GM19438 (cell line): ENCODE results near the gene ZSCAN20.
A peak's percentile ranks its signal among the peaks of the same experiment; 100 is the strongest.

Experiments
- ATAC-seq: cut with Tn5 transposase; IDR thresholded peaks from one replicate; pipeline ENCODE4 v1.9.1; 2021; ENCODE audit warnings: low read depth; ENCODE audit not compliant: unreplicated experiment

ZSCAN20 gene

DNA sequence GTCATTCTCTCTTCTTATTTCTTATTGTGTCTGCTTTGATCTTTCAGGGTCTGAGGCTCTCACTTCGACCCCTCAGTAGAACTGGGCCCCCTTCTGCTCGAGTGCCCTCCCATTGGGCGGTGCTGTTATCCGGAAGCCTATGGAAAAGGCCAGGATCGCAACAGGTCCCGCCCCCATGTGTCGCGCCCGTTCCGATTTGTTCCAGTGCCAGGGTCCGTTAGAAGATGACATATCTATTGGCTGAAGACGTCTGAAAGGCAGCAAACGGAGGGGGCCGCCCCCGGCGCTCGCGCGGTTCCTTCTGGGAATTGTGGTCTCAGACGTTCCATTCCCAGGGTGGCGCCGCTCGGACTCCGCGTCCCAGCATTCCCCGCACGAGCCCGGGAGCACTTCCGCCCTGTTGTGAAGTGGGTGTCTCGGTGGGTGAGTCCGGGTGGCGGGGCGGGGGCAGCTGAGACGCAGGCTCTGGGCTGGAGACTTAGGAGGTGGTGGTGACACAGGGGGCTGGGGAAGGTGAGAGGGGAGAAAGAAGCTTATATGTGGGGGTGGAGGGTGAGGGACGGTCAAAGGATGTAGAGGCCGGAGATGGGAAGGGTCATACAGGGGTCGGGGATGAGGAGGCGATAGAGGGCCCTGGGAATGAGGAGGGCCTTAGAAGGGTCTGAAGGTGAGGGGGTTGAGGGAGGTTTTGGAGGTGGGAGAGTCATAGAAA is at the start of gene ZSCAN20:
Gene ZSCAN20, plus strand, starts transcription at position 377 of the 712 bp plus-strand sequence. CDS start 6,644 bp downstream, outside the sequence.
- peak; percentile 90 for ATAC-seq

DNA sequence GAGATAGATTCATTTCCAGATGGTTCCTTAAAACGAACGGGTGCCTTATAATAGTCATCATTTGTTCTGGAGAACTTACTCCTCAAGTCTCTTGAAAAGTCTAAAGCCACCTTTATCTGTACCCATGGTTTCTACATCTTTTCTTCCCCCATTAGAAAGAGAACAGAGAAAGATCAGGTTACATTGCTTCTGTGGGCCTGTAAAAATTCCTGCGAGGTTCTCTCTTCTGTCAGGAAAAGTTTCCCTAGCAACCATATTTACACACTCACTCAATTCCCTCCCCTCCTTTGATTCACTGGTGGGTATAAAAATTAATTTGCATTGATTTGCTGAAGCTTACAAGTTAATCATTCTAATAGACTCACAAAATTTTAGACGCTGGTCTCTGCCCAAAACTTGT is 48.2 kb upstream of the ZSCAN20 start:
- ATAC-seq, result no peak

DNA sequence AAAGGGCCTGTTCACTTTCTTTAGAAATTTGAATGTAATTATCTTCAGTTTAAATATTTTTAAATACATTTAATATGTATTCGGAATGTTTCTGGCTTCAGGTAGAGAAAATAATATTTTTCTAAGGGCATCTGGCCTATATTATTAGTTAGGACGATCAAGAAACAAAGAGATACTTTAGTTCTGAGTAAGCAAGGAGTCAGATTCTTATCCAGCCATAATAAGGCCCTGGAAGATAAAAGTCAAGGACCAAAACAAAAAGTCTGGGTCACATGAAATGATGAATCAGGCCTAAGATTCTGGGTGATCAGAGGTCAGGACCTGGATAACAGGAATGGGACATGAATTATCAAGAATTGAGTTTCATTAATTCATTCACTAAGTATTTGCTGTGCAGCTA is 47.8 kb upstream of the ZSCAN20 start:
- no peak for ATAC-seq

DNA sequence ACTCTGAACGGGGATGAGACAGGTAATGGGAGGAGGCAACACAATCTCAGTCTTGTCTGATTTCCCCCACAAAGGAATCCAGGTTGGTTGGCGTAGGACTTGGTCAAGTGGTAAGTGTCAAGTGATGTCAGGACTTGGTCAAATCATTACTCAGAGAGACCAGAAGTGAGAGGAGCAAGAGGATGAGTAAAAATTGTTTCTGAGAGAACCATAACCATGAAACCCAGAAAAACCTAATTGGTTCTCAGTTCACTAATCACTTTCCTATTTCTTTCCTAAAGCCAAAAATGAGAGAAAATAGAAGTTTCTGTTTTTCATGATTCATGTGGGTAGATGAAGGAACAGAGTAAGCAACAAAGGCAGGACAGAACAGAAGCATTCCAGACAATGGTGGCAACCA is 46.5 kb upstream of the ZSCAN20 start:
- ATAC-seq, result no peak

DNA sequence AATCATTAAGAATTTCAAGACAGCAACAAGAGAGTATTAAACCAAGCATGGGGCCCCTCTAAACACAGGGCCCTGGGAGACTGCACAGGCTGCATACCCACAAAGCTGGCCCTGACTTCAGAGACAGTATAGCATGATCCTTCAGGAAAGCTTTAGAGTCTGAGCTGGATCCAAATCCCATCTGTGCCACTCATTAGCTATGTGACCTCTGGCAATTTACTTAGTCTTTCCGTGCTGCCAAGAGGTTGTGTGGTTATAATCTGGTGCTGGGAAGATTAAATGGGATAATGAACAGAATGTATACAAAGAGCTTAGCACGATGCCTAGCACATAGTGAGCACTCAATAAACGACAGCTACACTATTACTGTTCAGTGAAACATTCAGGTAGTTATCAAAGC is 45.5 kb upstream of the ZSCAN20 start:
- ATAC-seq, result no peak

DNA sequence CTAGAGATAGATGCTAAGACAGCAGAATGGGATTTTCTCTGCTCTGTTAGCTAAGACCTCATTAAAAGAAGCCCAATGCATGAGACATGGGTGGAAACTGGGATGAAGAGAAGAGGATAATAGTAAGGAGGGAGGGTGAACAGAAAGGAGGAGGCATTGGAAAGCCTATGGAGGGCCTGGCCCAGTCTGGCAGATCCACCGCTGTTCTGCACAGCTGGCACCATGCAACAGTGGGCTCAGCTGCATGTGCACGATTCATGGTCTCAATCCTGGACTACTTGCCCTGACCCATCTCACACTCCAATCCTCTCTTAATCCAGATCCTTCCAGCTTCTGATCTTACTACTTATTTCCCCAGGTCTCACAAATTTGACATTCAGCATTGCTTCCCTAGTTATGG is 43.8 kb upstream of the ZSCAN20 start:
- no peak for ATAC-seq

DNA sequence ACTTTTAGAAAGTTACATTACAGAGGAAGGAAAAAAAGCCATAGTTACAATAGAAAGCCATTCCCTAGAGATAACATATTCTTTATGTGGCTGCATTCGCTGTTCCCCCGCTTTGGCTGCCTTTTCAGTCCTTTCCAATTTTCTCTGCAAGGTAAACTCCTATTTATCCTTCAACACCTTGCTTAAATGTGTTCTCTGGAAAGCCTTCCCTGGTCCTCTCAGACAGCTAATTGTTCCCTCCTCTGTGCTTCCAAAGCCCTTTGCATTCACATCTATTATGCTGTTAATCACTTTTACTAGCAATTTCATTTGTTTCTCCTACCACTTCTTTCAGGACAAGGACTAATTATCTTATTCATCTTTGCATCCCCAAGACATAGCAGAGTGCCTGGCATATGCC is 43.1 kb upstream of the ZSCAN20 start:
- ATAC-seq, result no peak

DNA sequence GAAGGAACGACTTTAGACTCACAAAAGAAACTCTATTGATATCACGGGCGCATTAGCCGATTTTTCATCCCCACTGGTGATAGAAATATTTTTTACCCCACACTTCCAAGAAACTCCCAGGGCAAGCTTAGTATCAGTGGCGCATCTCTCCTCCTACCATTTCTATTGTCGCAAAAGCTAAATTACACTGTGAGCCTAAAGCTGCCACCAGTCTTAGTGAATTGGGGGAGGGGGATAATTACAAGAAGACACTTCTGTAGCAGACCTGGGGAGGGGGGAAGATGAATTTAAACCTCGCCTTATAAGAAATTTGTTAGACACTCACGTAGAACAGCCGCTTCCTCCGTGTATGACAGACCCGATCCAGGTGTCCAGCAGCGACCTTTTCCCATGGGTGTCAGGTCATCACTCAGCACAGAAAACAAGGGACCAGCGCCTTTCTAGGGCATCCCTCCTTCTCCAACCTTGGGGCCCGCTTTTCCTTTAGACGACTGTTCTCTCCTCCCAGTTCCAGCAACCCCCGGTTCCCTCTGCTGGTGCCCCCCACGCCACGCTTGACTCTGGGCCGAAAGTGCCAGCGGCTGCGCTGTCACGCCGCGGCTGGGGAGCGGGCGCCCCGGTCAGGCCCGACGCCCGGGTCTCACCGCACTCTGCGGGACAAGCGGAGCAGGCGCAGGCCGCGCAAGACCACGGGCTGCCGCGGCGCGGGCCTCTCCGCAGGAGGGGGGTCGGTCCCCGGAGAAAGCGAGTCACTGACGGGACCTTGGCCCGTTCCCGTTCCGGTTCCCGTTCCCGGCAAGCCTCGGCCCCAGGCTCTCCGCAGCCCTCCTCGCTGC is 42.4 kb upstream of the ZSCAN20 start:
- ATAC-seq, result no peak

DNA sequence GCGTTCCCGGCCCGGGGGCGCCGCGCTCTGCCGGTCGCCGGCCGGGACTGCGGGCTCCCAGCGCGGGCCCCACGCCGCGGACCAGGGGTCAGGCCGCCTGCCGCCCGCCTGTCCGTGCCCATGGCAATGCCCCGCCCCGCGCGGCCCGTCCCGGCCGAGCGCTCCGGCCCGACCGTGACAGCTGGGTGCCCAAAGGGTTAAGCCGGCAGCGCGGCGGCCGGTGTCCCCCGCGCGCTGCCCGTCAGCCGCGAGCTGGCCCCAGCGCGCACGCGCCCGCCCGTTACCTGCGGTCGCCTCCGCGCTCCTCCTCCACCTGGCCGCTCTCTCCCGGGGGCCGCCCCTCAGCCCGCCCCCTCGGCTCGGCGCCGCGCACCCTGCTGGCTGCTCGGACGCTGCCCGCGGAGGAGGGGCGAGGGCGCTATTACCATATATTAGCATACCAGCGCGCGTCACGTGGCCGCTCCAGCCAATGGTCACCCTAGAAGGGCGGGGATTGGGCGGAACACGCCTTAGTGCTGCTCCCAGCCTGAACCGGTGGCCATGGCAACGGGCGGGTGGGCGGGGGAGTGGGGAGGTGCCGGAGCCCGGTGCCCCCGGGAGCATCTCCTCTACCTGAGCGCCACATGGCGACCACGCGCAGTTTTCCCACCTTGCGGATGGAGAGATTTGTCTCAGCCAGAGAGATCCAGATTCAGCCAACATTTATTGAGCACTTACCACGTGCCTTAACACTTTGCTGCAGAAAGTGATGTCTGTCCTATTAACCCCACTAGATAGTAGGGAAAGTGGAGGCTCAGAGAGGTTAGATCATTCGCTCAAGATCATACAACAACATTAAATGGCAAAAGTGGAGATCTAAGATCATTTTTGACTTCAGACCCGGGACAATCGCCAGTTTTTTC is 41.5 kb upstream of the ZSCAN20 start, which contains the start of gene PHC2:
Gene PHC2, minus strand, starts transcription at position 404 of the 902 bp plus-strand sequence. CDS start 55,556 bp downstream, outside the sequence.
- ATAC-seq, result peak; percentile 93

DNA sequence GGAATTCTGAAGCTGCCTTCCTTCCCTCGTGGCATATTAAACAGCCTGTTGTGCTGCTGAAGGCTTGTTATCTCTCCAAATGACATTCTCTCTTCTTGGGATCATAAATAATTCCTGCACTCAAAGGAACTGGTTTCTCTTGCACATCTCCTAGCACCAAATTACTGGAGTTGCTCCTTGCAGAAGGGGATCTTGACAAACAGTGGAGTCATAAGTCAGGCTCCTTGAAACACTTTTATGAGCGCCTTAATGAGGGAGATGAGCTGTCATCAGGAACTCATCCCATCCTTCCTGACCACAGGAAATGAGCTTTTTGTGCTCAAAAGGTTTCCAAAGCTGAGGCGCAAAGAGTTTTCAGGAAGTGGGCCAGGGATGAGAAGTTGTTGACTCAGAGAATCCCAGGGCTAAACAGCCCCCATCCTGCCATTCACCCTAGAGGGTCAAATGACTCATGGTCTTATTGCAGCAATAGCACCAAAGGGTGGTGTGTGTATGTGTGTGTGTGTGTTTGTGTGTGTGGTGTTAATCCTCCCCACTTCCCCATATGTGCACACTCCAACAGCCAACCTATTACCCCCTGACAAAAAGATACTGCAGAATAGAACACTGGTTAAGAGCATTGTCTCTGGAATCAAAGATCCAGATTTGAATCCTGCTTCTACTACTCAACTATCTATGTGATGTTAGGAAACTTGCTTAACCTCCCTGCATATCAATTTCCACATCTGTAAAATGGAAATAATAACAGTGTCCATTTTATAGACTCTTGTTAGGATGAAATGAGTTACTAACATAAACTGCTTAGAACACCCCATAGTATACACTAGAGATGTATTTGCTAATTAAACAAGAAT is 38.7 kb upstream of the ZSCAN20 start:
- no peak for ATAC-seq

DNA sequence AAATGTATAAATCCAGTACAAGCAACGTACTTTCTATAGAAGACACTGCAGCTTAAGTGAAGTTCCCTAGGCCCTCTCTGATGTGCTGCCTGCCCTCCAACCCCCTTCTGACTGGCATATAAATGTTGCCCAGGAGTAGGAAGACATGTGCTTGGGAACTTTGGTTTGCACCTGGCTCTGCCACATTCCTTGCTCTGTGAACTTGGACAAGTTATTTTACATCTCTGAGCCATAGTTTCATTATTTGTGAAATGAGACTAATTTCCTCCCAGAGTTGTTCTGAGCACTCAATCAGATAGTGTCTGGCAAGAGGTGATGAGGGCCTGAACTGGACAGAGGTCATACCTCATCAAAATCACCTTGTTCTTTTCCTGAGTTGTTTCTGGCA is 38.1 kb upstream of the ZSCAN20 start:
- no peak for ATAC-seq

DNA sequence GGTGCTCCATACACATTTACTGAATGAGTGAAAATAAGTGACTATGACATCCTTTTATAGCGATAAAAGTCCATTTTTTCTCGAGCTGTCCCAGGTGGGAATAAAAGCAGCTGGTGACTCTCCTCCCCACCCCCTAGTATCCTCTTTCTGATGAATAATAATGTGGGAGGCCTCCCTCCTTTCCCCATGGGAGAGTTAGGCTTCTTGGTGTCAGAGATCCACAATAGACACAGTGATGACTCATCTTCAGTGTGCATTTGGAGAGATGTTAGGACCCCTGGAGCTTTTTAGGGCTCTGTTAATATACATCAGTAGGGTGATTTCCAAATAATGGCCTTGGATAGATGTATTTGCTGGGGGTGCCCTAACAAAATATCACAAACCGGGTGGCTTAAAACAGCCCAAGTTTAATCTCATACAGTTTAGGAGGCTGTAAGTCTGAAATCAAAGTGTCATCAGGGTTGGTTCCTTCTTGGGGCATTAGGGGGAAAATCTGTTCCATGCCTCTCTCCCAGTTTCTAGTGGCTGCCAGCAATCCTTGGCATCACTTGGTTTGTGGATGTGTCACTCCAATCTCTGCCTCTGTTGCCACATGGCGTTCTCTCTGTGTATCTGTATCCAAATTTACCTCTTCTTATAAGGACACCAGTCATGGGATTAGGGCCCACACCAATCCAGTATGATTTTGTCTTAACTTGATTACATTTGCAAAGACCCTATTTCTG is 37.2 kb upstream of the ZSCAN20 start:
- no peak for ATAC-seq

DNA sequence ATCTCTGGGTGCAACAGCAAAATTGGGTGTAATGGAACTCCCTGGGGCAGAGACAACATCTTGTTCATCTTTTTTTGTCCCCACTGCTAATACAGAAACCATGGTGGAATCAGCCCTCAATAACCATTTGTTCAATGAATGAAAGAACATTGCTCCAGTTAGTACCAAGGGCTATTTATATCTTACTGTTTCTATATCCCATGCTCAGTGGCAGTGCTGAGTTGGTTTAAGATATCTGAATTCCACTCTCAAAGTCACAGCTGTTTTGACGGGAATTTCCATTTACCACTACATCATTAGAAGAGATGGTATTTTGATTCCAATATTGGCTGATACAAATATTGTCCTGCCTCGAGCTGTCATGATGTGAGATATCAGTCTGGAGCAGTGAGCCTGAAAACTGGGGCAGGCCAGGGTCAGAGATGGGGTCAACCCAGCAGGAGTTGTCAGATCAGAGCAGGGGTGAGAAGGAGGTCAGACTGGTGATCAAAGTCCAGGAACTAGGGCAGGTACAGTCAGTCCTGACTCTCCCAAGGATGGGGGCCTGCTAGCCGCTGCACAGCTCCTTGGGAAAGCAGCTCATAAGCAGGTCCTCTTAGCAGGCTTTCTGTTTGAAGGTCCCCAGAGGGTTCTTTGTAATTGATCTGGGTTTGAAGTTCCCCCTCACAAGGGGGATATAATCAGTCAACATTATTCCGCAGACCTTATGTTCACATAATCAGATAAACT is 35.7 kb upstream of the ZSCAN20 start:
- no peak for ATAC-seq

DNA sequence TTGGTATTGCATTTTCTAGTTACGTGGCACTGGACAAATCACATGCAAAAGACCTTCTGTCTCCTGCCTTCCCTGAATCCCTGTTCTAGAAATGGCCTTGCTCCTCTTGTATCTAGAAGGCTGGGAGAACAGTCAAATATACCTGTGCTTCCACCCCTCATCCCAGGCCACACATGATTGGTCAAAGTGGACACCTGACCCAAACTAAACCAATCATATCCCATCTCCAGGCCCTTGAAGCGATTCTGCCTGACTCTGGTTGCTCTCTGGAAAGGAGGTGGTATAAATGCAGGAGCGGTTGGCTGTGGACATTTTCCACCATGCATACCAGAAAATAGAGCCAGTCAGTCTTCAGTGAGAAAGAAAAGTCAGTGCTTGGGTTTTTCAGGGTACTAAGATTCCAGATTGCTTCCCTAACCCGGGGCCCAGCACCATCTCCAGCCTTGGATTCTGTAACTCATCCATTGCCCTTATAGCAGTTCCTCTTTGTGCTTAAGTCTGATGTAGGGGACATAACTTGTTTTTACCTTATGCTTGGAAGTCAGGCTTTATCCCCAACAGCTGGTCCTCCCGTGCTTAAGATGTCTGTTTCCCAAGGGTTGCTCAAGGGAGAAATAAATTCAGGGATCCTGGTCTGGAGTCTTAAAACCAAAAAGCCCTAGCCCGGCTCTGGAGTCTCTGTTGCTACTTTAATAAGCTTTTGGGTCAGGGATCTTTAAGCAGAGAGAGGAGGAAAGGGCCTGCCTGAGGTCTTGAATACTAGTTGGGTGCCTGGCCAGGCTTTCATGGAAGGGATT is 33.9 kb upstream of the ZSCAN20 start:
- no peak for ATAC-seq

DNA sequence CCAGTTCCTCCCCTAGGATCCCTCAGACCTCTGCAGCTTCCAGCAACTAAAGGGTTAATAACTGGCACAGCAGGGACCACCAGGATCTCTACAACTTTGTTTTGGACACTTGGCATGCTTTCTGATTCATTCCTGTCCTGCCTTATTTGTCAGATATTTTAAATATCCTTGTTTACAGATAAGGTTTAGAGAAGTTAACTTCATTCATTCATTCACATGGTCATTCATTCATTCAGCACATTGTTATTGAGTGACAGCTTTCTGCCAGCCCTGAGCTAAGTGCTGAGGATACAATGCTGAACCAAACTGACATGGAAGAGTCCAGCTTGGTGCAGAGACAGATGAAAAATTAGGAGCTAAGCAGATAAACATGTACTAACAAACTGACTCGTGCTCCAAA is 32.8 kb upstream of the ZSCAN20 start:
- ATAC-seq, result no peak

DNA sequence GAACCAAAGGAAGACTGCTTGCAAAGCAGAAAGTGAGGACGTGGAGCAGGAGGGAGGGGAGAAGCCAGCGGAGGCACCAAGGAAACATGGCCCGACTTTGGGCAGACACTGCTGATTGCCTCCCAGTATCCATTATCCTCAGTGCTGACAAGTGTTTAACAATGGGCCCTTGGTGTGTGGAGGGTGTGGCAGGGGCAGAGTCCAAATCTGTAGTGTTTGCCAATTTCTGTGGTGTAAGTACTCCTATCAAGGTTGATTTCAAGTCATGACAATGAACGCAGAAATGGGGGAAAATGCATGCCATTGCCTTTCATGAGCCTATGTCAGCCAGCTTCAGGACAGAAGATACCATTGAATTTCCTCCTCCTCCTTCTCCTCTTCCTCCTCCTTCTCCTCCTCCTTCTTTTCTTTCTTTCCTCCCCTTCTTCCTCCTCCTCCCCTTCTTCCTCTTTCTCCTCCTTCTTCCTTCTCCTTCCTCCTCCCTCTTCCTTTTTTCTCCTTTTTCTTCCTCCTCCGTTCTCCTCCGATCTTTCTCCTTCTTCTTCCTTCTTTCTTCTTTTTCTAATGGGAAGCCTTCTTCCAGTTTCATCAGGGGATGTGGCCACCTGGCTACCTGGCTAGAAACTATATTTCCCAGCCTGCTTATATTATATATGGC is 31.2 kb upstream of the ZSCAN20 start:
- no peak for ATAC-seq

DNA sequence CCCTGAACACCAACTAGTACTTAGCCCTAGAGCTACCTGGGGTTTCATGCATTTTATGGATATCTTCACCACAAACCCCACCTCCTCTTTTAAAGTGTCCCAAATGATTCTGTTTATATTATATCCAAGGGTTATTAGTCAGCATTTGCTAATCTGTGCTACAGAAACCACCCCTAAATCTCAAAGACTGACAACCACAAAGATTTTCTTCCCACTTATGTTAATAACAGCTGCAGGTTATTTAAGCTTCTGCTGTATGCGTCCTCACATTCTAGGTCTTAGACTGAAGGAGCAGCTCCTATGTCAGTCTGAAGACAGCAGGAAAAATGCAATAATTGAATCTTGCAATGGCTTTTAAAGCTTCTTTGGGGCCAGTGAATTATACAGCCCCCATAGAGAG is 30.3 kb upstream of the ZSCAN20 start:
- no peak for ATAC-seq
